GM21717 (cell line): ENCODE measurements around the gene AKR1C3.
"Not testable (repeated sequence)": the region's sequence is repeated elsewhere in the genome, so short reads cannot be mapped to it uniquely, and the experiment has no call there.

Experiments
- ATAC-seq: cut with Tn5 transposase; IDR thresholded peaks from one replicate; pipeline ENCODE4 v1.9.1; 2021; ENCODE audit warnings: mild to moderate bottlenecking, moderate library complexity; ENCODE audit not compliant: unreplicated experiment

The AKR1C3 gene

GRCh38 chr10:5088703-5089261, 5.4 kb upstream of the AKR1C3 start:
- no peak for ATAC-seq

DNA sequence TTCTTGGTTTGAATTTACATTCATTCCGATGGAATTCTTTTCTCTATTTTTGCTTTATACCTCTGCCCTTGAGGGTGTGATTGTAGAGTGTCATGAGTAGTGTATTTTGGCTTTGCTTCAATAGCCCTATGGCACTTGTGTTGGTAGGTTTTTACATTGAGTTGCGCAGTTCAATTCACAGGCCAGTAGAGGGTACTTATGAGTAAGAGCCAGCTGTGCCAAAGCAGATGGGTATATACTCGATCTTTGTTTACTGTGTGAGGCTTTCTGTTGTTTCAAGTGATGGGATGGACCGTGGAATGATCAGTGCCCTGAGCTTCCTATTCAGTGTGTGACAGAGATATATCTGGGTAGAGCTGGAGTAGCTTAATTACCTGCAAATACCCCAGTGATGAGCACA, 4.3 kb upstream of the AKR1C3 start:
- ATAC-seq, result no peak

DNA sequence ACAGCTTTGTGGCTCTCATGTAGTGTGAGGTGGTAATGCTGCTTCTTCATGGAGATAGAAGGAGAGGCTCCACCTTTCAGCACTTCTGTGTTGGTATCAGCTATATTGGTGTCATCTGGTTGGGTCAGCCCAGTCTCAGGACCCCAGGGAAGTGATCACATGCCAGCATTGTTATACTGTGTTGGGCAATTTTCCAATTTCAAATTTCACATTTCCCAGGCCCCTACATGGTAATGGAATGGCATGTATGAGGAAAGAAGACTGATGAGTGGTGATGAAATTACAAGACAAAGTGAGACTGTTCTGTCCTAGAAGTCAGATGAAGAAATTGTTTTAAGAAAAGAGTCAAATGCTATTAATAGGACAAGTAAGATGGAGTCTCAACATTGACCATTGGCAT, 3.7 kb upstream of the AKR1C3 start:
- no peak for ATAC-seq

GRCh38 chr10:5091196-5091595, 3.0 kb upstream of the AKR1C3 start:
- ATAC-seq, result no peak

GRCh38 chr10:5092375-5092774, 1.8 kb upstream of the AKR1C3 start:
- no peak for ATAC-seq

DNA sequence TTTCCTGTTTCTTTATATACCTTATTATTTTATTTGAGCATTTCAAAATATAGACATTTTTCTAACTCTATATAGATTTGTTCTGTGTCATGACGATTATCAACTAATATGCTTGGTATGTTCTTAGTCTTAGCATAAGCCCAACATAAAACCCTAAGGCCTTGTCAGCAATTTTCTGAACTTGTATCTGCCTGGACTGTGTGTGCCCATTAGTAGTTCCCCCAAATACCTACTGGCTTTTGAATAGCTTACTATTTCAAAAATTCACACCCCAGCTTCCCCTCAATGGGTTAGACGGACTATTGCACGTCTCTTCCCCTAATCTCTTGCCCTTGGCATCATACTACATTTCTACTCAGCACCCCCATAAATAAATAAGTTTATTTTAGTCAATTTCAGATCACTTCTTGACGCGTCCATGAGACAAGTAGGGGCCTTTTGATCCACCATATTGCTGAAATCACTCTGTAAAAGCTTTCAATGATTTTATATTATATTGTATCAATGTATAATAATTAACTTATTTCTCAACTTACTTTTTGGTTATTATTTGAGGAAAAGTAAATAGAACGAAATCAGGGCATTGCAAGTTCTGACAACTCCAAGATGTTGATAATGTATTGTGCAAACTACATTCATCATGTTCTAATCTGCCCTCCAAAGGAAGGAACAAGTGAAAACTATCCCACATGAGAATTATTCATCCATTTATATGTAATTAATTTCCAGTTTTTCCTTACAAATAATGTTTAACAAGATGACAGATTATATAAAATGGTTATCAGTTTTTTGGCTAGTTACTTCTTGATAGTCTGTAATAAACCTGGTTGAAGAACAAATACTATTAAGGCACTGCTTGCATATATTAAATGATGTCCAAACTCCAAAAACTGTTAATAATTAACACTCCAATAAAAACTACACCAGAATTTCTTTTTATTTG, 1.1 kb upstream of the AKR1C3 start:
- no peak for ATAC-seq

- ATAC-seq, result no peak
These were observed 1.5 kb downstream of the AKR1C3 start for GRCh38 chr10:5095687-5096086.

DNA sequence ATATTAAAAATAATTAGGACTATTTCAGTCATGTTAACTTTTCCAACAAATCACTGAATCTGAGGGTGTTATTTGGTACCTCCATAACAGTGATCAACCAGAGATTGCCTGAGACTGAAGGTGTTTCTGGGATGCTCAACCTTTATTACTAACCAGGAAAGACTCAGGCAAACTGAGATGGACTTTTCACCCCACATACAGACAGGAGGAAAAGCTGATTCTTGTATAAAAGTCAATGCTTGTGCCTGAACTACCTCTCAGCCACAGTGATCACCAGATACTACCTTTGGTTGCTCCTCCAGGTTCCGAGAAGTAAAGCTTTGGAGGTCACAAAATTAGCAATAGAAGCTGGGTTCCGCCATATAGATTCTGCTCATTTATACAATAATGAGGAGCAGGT, 1.9 kb downstream of the AKR1C3 start:
- ATAC-seq, result no peak

- ATAC-seq, result not testable (repeated sequence)
These were observed 8.3 kb downstream of the AKR1C3 start for GRCh38 chr10:5102479-5102878.

DNA sequence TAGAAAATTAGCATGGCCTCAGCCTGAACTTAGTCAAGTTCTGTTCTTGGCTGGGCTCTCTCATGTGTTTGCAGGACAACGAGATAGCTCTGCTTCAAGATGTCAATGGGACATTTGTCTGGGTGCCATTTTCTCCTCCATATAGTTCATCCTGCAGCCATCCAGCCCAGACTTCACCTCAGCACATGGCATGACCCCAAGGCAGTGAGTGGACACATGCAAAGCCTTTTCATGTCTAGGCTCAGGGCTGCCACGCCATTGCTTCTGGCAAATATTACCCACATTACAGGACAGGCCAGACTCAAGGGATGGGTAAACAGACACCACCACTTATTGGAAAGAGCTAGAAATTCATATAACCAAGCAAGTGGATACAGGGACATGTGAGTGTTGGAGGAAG, 9.3 kb downstream of the AKR1C3 start:
- no peak for ATAC-seq

DNA sequence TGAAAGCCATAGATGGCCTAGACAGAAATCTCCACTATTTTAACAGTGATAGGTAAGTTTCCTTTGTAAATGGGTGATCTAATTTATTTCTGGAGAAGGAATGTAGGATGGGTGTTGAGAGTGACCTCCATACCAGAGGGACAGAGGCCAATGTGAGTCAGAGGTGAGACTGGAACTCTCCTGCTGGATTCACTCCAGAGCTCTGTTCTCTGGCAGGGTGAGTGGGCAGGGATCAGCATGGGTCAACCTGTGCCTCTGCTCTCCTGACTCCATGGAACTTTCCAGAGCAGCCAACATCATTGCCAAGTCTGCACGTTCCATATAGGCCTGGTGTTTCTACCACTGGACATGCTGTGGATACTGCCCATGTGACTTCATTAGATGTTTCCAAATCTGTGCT, 11.4 kb downstream of the AKR1C3 start:
- ATAC-seq, result no peak

DNA sequence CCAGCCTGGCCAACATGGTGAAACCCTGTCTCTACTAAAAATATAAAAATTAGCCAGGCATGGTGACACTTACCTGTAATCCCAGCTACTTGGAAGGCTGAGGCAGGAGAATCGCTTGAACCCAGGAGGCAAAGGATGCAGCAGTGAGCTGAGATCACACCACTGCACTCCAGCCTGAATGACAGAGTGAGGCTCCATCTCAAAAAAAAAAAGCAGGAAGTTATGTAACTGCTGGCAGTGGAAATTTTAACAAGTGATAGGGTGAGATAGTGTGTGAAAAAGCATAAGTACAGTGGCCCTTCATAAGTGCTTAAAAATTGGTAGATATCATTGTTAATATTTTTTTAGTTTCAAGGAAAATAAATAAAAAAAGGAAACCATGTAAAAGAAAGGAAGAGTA, 12.3 kb downstream of the AKR1C3 start:
- no peak for ATAC-seq

DNA sequence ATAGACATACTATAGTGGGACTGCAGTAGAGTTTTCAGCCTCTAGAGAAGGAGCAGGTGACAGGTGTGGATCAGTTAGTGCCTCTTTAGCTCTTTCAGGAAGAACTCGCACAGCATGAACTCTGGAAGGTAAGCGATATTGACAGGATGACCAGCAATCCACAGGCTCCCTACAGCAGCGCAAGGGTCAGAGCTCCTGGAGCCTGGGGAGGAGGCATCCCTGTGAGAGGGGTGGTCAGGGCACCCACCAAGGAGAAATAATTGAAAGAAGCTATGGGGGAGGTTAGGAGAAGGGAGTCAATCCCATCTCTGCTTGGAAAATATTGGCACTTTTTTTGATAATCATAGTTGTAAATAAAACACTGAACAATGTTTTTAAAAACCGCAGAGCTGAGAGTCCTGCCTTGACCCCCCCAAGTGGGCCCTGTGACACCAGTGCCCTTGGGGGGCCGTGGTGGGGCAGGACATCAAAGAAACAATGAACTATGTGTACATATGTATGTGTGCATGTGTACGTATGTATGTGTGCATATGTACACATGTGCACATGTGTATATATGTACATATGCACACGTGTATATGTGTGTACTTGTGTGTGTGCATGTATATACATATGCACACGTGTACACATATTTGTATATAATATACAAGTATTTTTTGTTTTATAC, 13.8 kb downstream of the AKR1C3 start:
- no peak for ATAC-seq

DNA sequence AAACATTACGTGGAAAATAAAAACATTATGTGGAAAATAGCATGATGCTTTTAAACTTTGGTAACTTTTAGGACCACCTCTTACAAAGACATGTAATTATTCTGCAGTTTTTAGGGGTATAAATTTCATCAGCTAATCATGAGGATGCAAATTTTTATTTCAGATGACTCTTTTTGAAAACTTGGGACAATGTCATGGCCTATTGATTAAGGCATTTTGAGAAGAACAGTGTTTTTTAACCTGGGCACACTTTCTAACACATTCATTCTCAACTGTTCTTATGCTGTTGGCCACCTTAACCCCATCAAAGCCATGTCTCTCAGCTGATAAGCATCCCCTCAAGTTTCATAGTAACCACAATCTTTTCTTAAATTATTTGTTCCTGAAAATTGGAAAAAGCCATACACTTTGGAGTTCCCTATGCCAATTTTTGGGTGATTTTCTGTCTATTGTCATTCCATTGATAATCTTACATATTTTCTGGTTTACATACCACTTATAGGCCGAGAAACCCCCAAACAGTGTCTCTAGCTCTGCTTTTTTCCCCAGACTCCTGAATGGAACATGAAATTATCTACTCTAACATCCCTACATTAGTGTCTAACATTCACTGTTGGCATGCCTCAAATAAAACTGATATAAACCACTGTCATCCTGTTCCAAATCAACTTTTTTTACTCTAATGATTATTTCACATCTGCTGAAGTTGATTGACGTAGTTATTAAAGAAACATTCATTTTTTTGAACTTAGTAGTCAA, 14.6 kb downstream of the AKR1C3 start:
- no peak for ATAC-seq

- ATAC-seq, result not testable (repeated sequence)
These were observed 15.6 kb downstream of the AKR1C3 start for GRCh38 chr10:5109861-5110260.

DNA sequence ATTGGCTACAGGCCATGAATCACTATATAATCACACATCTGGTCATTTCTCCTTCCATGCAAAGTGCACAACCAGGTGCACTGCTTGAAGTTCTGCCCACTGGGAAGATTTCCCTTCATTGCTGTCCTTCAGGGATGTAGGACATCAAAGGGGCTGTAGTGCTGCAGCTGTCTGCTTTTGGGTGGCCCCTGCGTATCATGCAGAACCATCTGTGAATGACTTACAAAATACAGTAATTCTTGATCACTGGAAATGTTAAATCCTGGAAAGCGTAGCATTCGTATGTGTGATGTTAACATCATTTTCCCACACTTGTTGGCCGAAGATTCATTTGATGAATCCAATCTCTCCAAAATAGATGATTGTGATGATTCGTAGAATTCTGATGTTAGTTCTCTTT, 22.4 kb downstream of the AKR1C3 start:
- no peak for ATAC-seq

- ATAC-seq, result no peak
These were observed 22.8 kb downstream of the AKR1C3 start for GRCh38 chr10:5117026-5117425.

DNA sequence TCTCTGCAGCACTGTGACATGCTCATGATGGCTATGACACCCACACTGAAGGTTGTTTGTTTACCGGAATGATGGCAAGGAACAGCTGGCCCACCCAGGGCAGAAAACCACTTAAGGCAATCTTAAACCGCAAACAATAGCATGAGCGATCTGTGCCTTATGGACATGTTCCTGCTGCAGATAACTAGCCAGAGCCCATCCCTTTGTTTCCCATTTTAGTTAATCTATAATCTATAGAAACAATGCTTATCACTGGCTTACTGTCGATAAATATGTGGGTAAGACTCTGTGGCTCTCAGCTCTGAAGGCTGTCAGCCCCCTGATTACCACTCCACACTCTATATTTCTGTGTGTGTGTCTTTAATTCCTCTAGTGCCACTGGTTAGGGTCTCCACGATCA, 25.8 kb downstream of the AKR1C3 start:
- ATAC-seq, result not testable (repeated sequence)

DNA sequence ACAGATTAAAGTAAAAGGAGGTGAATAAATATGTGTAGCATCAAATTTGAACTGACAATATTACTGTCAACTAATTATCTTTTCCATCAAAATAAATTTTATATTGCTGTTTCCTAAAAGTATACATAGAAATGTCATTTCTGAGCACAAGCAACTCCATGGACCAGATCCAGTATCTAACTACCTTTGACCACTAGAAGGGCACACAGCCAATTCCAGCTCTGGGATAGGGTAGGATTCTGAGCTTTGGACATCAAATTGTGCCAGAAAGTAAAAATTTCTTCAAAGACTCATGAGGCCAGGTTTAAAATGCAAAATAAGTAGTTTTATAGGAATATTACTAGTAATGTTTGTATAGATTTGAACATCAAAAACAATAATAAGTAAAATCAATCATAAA, 29.7 kb downstream of the AKR1C3 start:
- no peak for ATAC-seq

GRCh38 chr10:5125315-5126044, 31.3 kb downstream of the AKR1C3 start:
- ATAC-seq, result no peak

GRCh38 chr10:5135581-5135980, 41.4 kb downstream of the AKR1C3 start:
- no peak for ATAC-seq
